Astrocyte (in vitro differentiated cells and primary cell): ENCODE measurements around the gene NUP50.

ENCODE experiments used
- EZH2 ChIP-seq: IDR thresholded peaks from 2 replicates; pipeline ENCODE4 v1.6.1; 2012; ENCODE audit warnings: mild to moderate bottlenecking, low read length, inconsistent platforms; ENCODE audit not compliant: insufficient read depth
- TF ChIP-seq, protein P1 (sequence below): IDR thresholded peaks from 2 replicates; pipeline ENCODE4 v1.5.1; 2011; ENCODE audit warnings: low read depth, mild to moderate bottlenecking, inconsistent platforms, low read length, moderate library complexity; ENCODE audit not compliant: insufficient read depth

DNA sequence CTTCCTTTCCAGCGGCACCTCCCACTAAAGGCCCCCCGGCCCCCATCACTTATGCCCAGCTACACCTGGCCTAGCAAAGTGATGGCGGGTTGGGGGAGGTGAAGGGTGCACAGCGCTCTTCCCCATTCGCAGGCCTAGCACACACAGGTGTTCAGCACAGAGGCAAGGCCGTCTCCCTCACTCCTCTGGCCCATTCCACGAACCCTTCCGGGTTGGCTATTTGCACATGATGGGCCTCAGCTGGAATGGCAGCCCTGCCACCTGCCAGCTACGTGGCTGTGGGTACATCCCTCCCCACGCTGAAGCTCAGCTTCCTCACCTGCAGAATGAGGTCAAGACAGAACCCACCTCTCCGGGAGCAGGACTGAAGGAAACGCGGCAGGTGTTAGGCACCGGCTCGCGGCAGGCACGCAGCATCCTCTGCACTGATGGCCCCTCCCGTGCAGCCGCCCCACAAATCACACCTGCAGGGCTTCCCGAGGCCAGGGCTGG lies 72.2 kb downstream of the NUP50 start:
- TF ChIP-seq, protein P1, sequence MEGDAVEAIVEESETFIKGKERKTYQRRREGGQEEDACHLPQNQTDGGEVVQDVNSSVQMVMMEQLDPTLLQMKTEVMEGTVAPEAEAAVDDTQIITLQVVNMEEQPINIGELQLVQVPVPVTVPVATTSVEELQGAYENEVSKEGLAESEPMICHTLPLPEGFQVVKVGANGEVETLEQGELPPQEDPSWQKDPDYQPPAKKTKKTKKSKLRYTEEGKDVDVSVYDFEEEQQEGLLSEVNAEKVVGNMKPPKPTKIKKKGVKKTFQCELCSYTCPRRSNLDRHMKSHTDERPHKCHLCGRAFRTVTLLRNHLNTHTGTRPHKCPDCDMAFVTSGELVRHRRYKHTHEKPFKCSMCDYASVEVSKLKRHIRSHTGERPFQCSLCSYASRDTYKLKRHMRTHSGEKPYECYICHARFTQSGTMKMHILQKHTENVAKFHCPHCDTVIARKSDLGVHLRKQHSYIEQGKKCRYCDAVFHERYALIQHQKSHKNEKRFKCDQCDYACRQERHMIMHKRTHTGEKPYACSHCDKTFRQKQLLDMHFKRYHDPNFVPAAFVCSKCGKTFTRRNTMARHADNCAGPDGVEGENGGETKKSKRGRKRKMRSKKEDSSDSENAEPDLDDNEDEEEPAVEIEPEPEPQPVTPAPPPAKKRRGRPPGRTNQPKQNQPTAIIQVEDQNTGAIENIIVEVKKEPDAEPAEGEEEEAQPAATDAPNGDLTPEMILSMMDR, result no peak
- TF ChIP-seq EZH2, result no peak
